GM13976 (cell line): ENCODE data around the gene TOP1.

Experiments
- DNase-seq: peaks from one replicate; pipeline ENCODE4 v3.0.0; 2012; ENCODE audit warnings: low spot score
- CTCF ChIP-seq: IDR thresholded peaks from 2 replicates; pipeline ENCODE4 v1.5.1; 2012; ENCODE audit warnings: borderline replicate concordance, mild to moderate bottlenecking; ENCODE audit not compliant: insufficient read depth; ENCODE audit errors: extremely low read depth, missing control alignments, control extremely low read depth
- in situ Hi-C: fragments of 300-500 bp; cut with MboI; formaldehyde crosslinking; loops from one replicate; pipeline ENCODE4 v1.12.0; 2022; ENCODE audit warnings: low sequenced_read_pairs, mixed read lengths, inconsistent platforms; ENCODE audit not compliant: unreplicated experiment

The TOP1 gene

GRCh38 chr20:41118632-41119031 lies 90.0 kb downstream of the TOP1 start:
- DNase-seq = no peak
- TF ChIP-seq CTCF = no peak
- in situ Hi-C loops = no loop called here

- in situ Hi-C loops = no loop called here
- no peak for DNase-seq
- TF ChIP-seq CTCF = no peak
Observed at GRCh38 chr20:41119614-41120561, 91.3 kb downstream of the TOP1 start.

- in situ Hi-C loops = no loop called here
- no peak for TF ChIP-seq CTCF
Observed at GRCh38 chr20:41121399-41121798, 92.8 kb downstream of the TOP1 start.

GRCh38 chr20:41123631-41124030 lies 95.0 kb downstream of the TOP1 start:
- DNase-seq = no peak
- in situ Hi-C loops = no loop called here
- no peak for TF ChIP-seq CTCF

More at GRCh38 chr20:41121399-41121798, 92.8 kb downstream of the TOP1 start:
- DNase-seq = no peak

- in situ Hi-C loops = no loop called here
- DNase-seq = no peak
- TF ChIP-seq CTCF = no peak
Observed at GRCh38 chr20:41124451-41125094, 96.0 kb downstream of the TOP1 start.

- DNase-seq = no peak
- TF ChIP-seq CTCF = no peak
- in situ Hi-C loops = no loop called here
Observed at GRCh38 chr20:41125530-41126457, 97.2 kb downstream of the TOP1 start.
